ENCODE results near the gene PFN3.
A peak's percentile ranks its signal among the peaks of the same experiment; 100 is the strongest.
"Not testable (repeated sequence)": the region's sequence is repeated elsewhere in the genome, so short reads cannot be mapped to it uniquely, and the experiment has no call there.

Gene PFN3

DNA sequence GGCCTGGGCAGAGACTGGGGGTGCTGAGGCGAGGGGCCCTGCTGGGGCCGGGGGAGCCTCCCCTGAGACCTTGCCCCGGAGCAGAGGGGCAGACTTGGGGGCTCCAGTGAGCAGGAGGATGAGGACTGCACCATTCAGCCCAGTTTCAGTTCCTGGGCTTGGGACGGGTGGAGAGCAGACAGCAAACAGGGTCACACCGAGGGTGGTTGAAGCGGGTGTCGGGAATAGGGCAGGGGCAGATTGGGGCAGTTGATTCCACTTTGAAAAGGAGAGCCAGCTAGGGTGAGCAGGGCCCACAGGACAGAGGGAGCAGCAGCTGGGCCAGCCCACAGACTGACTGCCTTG, 30.5 kb upstream of the PFN3 start:
- no peak for ATAC-seq
- H3K4me1 Mint-ChIP-seq: peaks cover 68% of the 10 kb centered on the region
- DNase-seq (ENCODE audit: low spot score in 2 of 2): no peak
- peak overlapping the region; percentile 76 for H3K4me3 Mint-ChIP-seq
- no peaks in the 10 kb centered on the region for H3K9me3 Mint-ChIP-seq
- peak overlapping the region; percentile 93 for H3K27ac Mint-ChIP-seq
- H3K36me3 Mint-ChIP-seq: peaks cover 97% of the 10 kb centered on the region

- Mint-ChIP-seq H3K27ac (peak overlapping the region; percentile 93), H3K36me3 (peaks cover 96% of the 10 kb centered on the region), H3K4me1 (peaks cover 74% of the 10 kb centered on the region), H3K4me3 (peak overlapping the region; percentile 76), H3K9me3 (no peaks in the 10 kb centered on the region)
- ATAC-seq (no peak), DNase-seq (ENCODE audit: low spot score in 2 of 2) (no peak)
Measured at GRCh38 chr5:177430140-177430951, 29.9 kb upstream of the PFN3 start.

GRCh38 chr5:177429248-177430040, 29.0 kb upstream of the PFN3 start:
- Mint-ChIP-seq H3K4me1 (peaks cover 75% of the 10 kb centered on the region), H3K36me3 (peaks cover 89% of the 10 kb centered on the region), H3K4me3 (peak overlapping the region; percentile 76), H3K27ac (peak overlapping the region; percentile 93), H3K9me3 (no peaks in the 10 kb centered on the region)
- peak; percentile 47 for ATAC-seq
- peak; percentile 56 to 87 for DNase-seq (ENCODE audit: low spot score in 2 of 2)

DNA sequence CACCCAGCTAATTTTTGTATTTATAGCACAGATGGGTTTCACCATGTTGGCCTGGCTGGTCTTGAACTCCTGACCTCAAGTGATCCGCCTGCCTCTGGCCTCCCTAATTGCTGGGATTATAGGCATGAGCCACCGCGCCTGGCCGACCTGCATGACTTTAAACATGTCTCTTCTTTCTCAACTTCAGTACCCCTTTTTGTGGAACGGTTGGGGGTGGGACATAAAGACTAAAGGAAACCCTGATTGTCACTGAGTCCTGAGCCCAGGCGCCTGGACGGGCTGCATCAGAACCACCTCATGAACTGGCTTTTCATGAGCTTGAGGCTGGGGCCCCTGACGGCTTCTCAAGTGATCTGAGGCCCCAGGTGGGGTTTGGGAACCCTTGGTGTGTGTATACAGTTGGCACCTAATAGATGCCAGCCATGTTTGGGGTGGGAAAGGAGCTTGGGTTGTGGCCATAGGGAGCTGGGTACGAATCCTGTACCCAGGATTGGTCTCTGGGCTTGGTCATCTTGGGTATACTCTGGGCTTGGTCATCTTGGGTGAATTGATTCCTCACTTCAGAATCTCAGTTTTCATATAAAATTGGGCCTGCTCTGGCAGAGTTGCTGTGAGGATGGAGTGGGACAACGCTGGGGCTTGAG, 28.2 kb upstream of the PFN3 start:
- H3K36me3 Mint-ChIP-seq: peaks cover 81% of the 10 kb centered on the region
- no peak for DNase-seq (ENCODE audit: low spot score in 2 of 2)
- H3K27ac Mint-ChIP-seq: peak overlapping the region; percentile 93
- H3K4me1 Mint-ChIP-seq: peaks cover 72% of the 10 kb centered on the region
- H3K9me3 Mint-ChIP-seq: no peaks in the 10 kb centered on the region
- ATAC-seq: no peak
- H3K4me3 Mint-ChIP-seq: peak overlapping the region; percentile 76

GRCh38 chr5:177427919-177428573, 27.6 kb upstream of the PFN3 start:
- H3K4me1 Mint-ChIP-seq: peaks cover 68% of the 10 kb centered on the region
- no peaks in the 10 kb centered on the region for H3K9me3 Mint-ChIP-seq
- peaks cover 75% of the 10 kb centered on the region for H3K36me3 Mint-ChIP-seq
- H3K4me3 Mint-ChIP-seq: peak overlapping the region; percentile 76
- ATAC-seq (no peak), DNase-seq (ENCODE audit: low spot score in 2 of 2) (peak in 1 of 2 donors; percentile 78)
- peak overlapping the region; percentile 93 for H3K27ac Mint-ChIP-seq

GRCh38 chr5:177427211-177427822, 26.9 kb upstream of the PFN3 start:
- Mint-ChIP-seq H3K27ac (peak overlapping the region; percentile 93), H3K36me3 (peaks cover 68% of the 10 kb centered on the region), H3K4me3 (peak overlapping the region; percentile 76), H3K4me1 (peaks cover 62% of the 10 kb centered on the region), H3K9me3 (no peaks in the 10 kb centered on the region)
- DNase-seq (ENCODE audit: low spot score in 2 of 2) (peak in 1 of 2 donors; percentile 63), ATAC-seq (no peak)

DNA sequence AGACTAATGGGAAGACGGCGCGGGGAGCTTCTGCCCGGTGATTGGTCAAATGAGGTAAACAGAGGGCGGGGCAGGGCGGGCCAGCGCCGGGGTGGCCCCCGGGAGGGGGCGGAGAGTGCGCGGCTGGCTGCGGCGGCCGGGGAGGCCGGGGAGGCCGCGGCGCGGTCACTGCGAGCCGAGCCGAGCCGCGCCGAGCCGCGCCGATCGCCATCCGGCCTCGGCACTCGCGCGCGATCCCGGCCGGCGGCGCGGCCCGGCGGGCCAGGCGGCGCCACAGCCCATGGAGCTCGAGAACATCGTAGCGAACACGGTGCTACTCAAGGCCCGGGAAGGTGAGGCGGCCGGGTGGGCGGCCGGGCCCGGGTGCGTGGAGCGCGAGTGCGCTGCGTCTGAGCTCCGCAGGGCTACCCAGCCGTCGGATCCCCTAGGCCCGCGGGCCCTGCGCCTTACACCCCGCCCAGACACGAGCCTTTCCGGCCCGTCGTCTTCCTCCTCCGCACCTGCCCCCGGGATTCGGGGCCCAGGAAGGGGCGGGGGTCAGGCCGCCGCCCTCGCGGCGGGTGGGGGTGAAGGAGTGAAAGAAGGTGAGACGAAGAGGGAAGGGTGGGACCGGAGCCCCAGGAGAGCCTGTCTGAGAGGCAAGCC, 26.2 kb upstream of the PFN3 start, which contains the start of gene GRK6:
Gene GRK6, plus strand, starts transcription at position 111 of the 645 bp plus-strand sequence. Its CDS starts 170 bp downstream, at position 281.
- peak; percentile 71 for ATAC-seq
- H3K4me3 Mint-ChIP-seq: peak within 1 kb of the TSS; percentile 76
- H3K27ac Mint-ChIP-seq: peak within 1 kb of the TSS; percentile 93
- peaks cover 61% of the 10 kb centered on the region for H3K36me3 Mint-ChIP-seq
- H3K9me3 Mint-ChIP-seq: no peaks in the 10 kb centered on the region
- peak in 1 of 2 donors; percentile 86 for DNase-seq (ENCODE audit: low spot score in 2 of 2)
- peaks cover 55% of the 10 kb centered on the region for H3K4me1 Mint-ChIP-seq

GRCh38 chr5:177425801-177426565, 25.5 kb upstream of the PFN3 start:
- H3K4me1 Mint-ChIP-seq: peaks cover 48% of the 10 kb centered on the region
- peak; percentile 90 to 99 for DNase-seq (ENCODE audit: low spot score in 2 of 2)

DNA sequence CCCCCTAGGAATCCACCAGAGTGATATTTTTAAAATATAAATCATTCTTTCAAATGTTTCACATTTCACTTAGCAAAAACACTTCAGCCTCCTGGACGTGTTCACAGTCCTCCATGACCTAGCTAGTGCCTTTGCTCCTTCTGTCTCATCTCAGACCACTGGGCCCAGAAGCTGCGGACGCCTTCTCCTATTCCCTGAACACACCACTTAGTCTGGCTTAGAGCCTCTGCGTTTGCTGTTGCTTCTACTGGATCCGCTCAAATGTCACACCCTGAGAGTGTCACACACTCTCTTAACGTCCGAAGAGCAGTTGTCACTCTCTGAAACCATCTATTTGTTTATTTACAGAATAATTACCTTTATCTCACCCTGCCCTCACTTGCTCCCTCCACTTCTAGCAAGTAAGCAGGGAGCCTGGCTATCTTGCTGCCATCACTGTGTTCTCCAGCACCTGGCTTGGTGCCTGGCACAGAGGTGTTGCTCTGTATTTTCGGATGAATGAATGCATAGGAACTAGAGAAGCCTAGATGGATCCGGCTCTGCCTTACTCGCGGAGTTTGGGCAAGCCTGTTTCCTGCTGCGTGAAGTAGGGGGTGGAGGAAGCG, 24.8 kb upstream of the PFN3 start:
- Mint-ChIP-seq H3K4me3 (peak overlapping the region; percentile 76), H3K9me3 (no peaks in the 10 kb centered on the region), H3K4me1 (peaks cover 42% of the 10 kb centered on the region), H3K27ac (peak overlapping the region; percentile 93), H3K36me3 (peaks cover 47% of the 10 kb centered on the region)
- DNase-seq (ENCODE audit: low spot score in 2 of 2) (no peak), ATAC-seq (no peak)

More at GRCh38 chr5:177425801-177426565, 25.5 kb upstream of the PFN3 start:
- Mint-ChIP-seq H3K9me3 (no peaks in the 10 kb centered on the region), H3K4me3 (peak overlapping the region; percentile 76), H3K27ac (peak overlapping the region; percentile 93), H3K36me3 (peaks cover 54% of the 10 kb centered on the region)
- ATAC-seq: peak; percentile 89

DNA sequence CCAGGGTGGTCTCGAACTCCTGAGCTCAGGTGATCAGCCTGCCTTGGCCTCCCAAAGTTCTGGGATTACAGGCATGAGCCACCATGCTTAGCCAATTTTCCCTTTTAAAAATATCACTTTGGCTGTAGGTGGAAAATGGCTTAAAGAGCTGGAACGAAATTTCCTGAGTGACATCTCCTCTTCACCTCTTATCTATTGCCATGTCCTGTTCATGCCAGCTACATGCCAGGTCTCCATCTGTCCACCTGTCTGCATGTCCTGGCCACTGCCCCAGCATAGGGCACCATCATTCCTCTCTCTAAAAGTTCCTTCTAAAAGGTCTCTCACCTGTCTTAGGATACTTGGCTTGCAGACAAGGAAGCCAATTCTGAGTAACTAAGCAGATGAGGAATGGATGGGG, 23.2 kb upstream of the PFN3 start:
- H3K4me3 Mint-ChIP-seq: no peak overlapping the region
- H3K4me1 Mint-ChIP-seq: peaks cover 25% of the 10 kb centered on the region
- no peak for ATAC-seq
- no peaks in the 10 kb centered on the region for H3K9me3 Mint-ChIP-seq
- H3K36me3 Mint-ChIP-seq: peaks cover 31% of the 10 kb centered on the region
- no peak for DNase-seq (ENCODE audit: low spot score in 2 of 2)
- no peak overlapping the region for H3K27ac Mint-ChIP-seq

DNA sequence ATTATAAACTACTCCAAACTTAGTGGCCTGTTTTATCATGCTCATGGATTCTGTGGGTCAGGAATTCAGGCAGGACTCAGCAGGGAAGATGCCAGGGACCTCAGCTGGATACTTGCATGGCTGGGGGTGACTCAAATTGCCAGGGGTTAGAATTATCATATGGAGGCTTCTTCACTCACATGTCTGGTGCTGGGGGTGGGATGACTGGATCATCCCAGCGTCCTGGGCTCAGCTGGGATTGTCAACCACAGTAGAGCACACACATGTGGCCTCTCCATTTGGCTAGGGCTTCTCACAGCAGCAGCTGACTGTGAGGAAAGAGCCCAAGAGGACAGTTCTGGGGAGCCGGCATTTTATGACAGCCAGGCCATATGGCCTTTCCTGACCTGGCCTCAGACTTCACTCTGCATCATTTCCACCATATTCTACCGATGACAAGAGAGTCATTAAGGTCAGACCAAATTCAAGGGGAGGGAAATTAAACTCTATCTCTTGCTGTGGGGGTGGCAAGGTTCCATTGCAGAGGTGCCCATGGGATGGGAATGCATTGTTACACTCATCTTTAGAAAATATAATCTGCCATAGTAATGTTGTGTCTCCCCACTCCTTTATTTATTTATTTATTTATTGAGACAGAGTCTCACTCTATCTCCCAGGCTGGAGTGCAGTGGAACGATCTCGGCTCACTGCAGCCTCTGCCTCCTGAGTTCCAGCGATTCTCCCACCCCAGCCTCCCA, 20.8 kb upstream of the PFN3 start:
- ATAC-seq: no peak
- Mint-ChIP-seq H3K4me1 (peaks cover 21% of the 10 kb centered on the region), H3K9me3 (no peaks in the 10 kb centered on the region), H3K27ac (no peak overlapping the region), H3K4me3 (no peak overlapping the region), H3K36me3 (peaks cover 10% of the 10 kb centered on the region)
- no peak for DNase-seq (ENCODE audit: low spot score in 2 of 2)

DNA sequence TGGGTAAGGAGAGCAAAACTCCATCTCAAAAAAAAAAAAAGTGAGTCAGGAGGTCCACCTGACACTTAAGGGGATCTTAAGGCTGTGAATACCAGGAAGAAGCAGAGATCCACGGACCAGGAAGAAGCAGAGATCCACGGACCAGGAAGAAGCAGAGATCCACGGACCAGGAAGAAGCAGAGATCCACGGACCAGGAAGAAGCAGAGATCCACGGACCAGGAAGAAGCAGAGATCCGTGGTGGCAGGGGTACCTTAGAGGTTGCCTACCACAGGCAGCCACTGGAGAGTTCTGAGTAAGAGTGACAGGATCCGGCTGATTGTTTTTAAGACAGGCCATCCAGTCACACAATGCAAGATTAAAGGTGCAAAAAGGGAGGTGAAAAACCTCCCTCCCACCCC, 20.0 kb upstream of the PFN3 start:
- not testable (repeated sequence) for H3K4me3 Mint-ChIP-seq; H3K36me3 Mint-ChIP-seq; H3K27ac Mint-ChIP-seq; DNase-seq (ENCODE audit: low spot score in 2 of 2); ATAC-seq; H3K9me3 Mint-ChIP-seq
- H3K4me1 Mint-ChIP-seq: peaks cover 14% of the 10 kb centered on the region

DNA sequence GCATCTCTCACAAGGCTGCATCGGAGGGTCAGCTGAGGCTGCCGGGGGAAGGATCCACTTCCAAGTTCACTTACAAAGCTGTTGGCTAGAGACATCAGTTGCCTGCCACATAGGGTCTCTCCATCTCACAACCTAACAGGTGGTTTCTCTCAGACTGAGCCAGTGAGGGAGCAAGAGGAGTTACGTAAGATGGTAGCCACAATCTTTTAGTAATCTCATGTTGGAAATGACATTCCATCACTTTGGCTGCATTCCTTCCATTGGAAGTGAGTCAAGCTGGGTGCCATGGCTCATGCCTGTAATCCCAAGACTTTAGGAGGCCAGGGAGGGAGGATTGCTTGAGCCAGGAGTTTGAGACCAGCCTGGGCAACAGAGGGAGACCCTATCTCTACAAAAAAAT, 18.6 kb upstream of the PFN3 start:
- no peak overlapping the region for H3K4me3 Mint-ChIP-seq
- H3K4me1 Mint-ChIP-seq: peaks cover 3% of the 10 kb centered on the region
- H3K27ac Mint-ChIP-seq: peak overlapping the region; percentile 26
- DNase-seq (ENCODE audit: low spot score in 2 of 2): no peak
- no peaks in the 10 kb centered on the region for H3K9me3 Mint-ChIP-seq
- no peaks in the 10 kb centered on the region for H3K36me3 Mint-ChIP-seq
- ATAC-seq: no peak
